ENCODE data around the gene SERPINE3.

DNA sequence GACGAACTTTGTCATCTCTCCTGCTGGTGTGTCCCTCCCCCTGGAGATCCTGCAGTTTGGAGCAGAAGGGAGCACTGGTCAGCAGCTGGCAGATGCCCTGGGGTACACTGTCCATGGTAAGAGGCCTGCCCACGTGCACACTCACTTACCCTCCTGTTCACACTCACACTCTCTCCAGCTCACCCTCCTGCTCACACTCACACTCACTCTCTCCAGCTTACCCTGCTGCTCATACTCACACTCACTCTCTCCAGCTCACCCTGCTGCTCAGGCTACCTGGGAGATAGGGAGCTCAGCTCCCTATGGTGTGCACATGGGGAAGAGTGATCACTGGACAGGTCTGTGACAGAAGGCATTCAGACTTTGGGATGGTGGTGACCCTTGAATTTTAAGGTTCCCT, 1.7 kb downstream of the SERPINE3 start:
- TF ChIP-seq, protein P1, sequence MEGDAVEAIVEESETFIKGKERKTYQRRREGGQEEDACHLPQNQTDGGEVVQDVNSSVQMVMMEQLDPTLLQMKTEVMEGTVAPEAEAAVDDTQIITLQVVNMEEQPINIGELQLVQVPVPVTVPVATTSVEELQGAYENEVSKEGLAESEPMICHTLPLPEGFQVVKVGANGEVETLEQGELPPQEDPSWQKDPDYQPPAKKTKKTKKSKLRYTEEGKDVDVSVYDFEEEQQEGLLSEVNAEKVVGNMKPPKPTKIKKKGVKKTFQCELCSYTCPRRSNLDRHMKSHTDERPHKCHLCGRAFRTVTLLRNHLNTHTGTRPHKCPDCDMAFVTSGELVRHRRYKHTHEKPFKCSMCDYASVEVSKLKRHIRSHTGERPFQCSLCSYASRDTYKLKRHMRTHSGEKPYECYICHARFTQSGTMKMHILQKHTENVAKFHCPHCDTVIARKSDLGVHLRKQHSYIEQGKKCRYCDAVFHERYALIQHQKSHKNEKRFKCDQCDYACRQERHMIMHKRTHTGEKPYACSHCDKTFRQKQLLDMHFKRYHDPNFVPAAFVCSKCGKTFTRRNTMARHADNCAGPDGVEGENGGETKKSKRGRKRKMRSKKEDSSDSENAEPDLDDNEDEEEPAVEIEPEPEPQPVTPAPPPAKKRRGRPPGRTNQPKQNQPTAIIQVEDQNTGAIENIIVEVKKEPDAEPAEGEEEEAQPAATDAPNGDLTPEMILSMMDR (IDR thresholded peaks at IDR 0.05), result no peak
- no peak for TF ChIP-seq POLR2A (IDR thresholded peaks at IDR 0.05)
